ENCODE results near the gene RAPGEF4. TPM values are rescaled to one million over a fixed set of nuclear protein-coding genes. Genes with fewer than 3 reads are reported as not detected.

RAPGEF4 gene
- total and polyA plus RNA-seq, 2 donors (not counting 1 experiment from before 2014, with no cell fraction given) = 0.22 to 0.30 TPM

DNA sequence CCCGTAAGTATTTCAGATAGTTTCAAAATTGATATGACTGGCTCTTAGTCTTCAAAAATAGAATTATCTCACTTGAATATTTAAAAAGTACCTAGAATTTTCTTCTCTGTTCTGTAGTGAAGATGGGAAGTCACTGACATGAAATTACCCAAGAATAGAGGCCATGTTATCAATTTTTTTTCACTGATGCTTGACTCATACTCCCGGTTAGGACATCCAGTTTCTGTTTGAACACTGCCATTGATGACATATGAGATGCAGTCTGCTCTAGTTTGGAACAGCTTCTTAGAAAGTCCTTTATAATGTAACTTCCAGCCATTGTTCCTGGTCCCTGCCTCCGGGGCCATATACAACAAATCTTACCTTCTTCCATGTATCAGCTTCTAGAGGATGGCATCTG, 366.0 kb downstream of the RAPGEF4 start:
- no peaks in the 10 kb centered on the region for H3K36me3 ChIP-seq (replicated peaks in 1 of 2; ENCODE audit: control extremely low read depth in 1 of 2, control insufficient read depth in 1 of 2, extremely low read depth in 1 of 2, insufficient read depth in 2 of 2, low read length in 1 of 2)
- H3K9ac ChIP-seq (ENCODE audit: low read length) = no peak overlapping the region
- H3K4me2 ChIP-seq (replicated peaks; ENCODE audit: low read depth, low read length, poor library complexity, severe bottlenecking) = no peak overlapping the region
- TF ChIP-seq CTCF (IDR thresholded peaks at IDR 0.05) = no peak
- no peak for TF ChIP-seq EZH2 (IDR thresholded peaks at IDR 0.05; ENCODE audit: borderline replicate concordance, insufficient read depth, low read depth, low read length, poor library complexity, severe bottlenecking)
- DNase-seq = no peak
- no peak overlapping the region for H3K4me3 ChIP-seq (ENCODE audit: control extremely low read depth in 1 of 5, extremely low read depth in 1 of 5, insufficient read depth in 1 of 5, low read depth in 2 of 5, low read length in 4 of 5)
- no peaks in the 10 kb centered on the region for H3K4me1 Mint-ChIP-seq
- no peak for ATAC-seq (ENCODE audit: low read depth)
- no peak overlapping the region for H3K4me3 Mint-ChIP-seq
- no CpG with 5 or more reads among the region's 3 CpGs for WGBS (ENCODE audit: insufficient coverage)
- no peaks in the 10 kb centered on the region for H3K9me3 Mint-ChIP-seq (ENCODE audit: insufficient read depth)
- no peak overlapping the region for H3K27ac Mint-ChIP-seq
- H3K4me1 ChIP-seq (ENCODE audit: control insufficient read depth in 2 of 2, insufficient read depth in 2 of 2, low read length in 2 of 2) = no peaks in the 10 kb centered on the region
- no peaks in the 10 kb centered on the region for H3K27me3 Mint-ChIP-seq
- no peaks in the 10 kb centered on the region for H4K20me1 ChIP-seq (ENCODE audit: control insufficient read depth, insufficient read depth, low read length, poor library complexity, severe bottlenecking)
- ChIA-PET CTCF (no interaction called here), POLR2A (no interaction called here)
- intact Hi-C loops (cut with micrococcal nuclease) = no loop called here
- H3K27ac ChIP-seq (ENCODE audit: low read length in 2 of 2) = no peak overlapping the region
- no peak overlapping the region for H2AFZ ChIP-seq (ENCODE audit: insufficient read depth, low read depth, low read length, poor library complexity, severe bottlenecking)
- no peaks in the 10 kb centered on the region for H3K27me3 ChIP-seq (replicated peaks in 1 of 4; ENCODE audit: control extremely low read depth in 1 of 4, control insufficient read depth in 3 of 4, insufficient read depth in 4 of 4, low read length in 3 of 4)
- H3K9me3 ChIP-seq (ENCODE audit: control extremely low read depth in 1 of 3, control insufficient read depth in 2 of 3, insufficient read depth in 1 of 3, low read length in 2 of 3) = no peaks in the 10 kb centered on the region
- H3K79me2 ChIP-seq (ENCODE audit: control insufficient read depth, insufficient read depth, low read length) = peaks cover 5% of the 10 kb centered on the region

Small RNAs within 50 kb of the gene (small RNA-seq; reads per million reads assigned to genes)
- not detected for gene RF01210 (ENCODE audit: insufficient read length, low read depth, low replicate concordance)

Other genes starting within 250 kb of the RAPGEF4 start
- gene PDK1, start 179.8 kb upstream of the RAPGEF4 start, total RNA-seq = 25.5 and 33.6 TPM in 2 replicates
- gene PDK1, start 179.8 kb upstream of the RAPGEF4 start, polyA plus RNA-seq = 12.5 and 15.9 TPM in 2 replicates

Measured in B cell (primary cell).